HepG2 (cell line): ENCODE results near the gene SEC14L5. TPM values are rescaled to one million over a fixed set of nuclear protein-coding genes. Genes with fewer than 3 reads are reported as not detected.
A peak's percentile ranks its signal among the peaks of the same experiment; 100 is the strongest.

Experiments used
- AHR ChIP-seq: IDR thresholded peaks from 2 replicates; pipeline ENCODE4 v1.6.1; 2018; ENCODE audit warnings: missing genetic modification reagents, missing compliant biosample characterization
- FOSL1 ChIP-seq: sonication (generic); formaldehyde crosslinking; IDR thresholded peaks from 2 replicates; pipeline ENCODE4 v1.9.0; 2021; ENCODE audit warnings: missing genetic modification reagents, borderline replicate concordance
- HDAC1 ChIP-seq: sonication (generic); formaldehyde crosslinking; IDR thresholded peaks from 2 replicates; pipeline ENCODE4 v1.5.1; 2020; ENCODE audit warnings: mild to moderate bottlenecking, missing genetic modification reagents
- HNF4G ChIP-seq, 2 experiments: sonication (generic) in 1 of 2; formaldehyde crosslinking in 1 of 2; IDR thresholded peaks; 2 replicates each; pipeline versions ENCODE4 v1.4.0 to v1.6.1; 2011 to 2020; ENCODE audit warnings: borderline replicate concordance in 2 of 2, low read depth in 2 of 2, mild to moderate bottlenecking in 2 of 2, low read length in 1 of 2, missing genetic modification reagents in 1 of 2, moderate library complexity in 1 of 2
- NR2F1 ChIP-seq, 2 experiments: fragments of 450-650 bp in 1 of 2; formaldehyde crosslinking in 1 of 2; IDR thresholded peaks; 2 replicates each; pipeline versions ENCODE4 v1.5.0 to v1.6.1; 2016 to 2020; ENCODE audit warnings: mild to moderate bottlenecking in 1 of 2, missing compliant biosample characterization in 1 of 2, missing genetic modification reagents in 1 of 2, moderate library complexity in 1 of 2
- RBFOX2 ChIP-seq: fragments of 200-400 bp; formaldehyde crosslinking; IDR thresholded peaks from 2 replicates; pipeline ENCODE4 v1.6.1; 2017; ENCODE audit warnings: low read depth, mild to moderate bottlenecking, low read length
- RXRA ChIP-seq: sonication (generic); formaldehyde crosslinking; IDR thresholded peaks from 2 replicates; pipeline ENCODE4 v1.5.1; 2020; ENCODE audit warnings: missing genetic modification reagents
- SIN3B ChIP-seq: fragments of 150-350 bp; IDR thresholded peaks from 2 replicates; pipeline ENCODE4 v1.6.1; 2014; ENCODE audit warnings: low read length
- SP5 ChIP-seq: IDR thresholded peaks from 2 replicates; pipeline ENCODE4 v1.6.1; 2016; ENCODE audit warnings: low read depth, borderline replicate concordance
- ZKSCAN8 ChIP-seq: IDR thresholded peaks from 2 replicates; pipeline ENCODE4 v1.6.1; 2016; ENCODE audit warnings: borderline replicate concordance, missing genetic modification reagents, missing compliant biosample characterization
- ZNF337 ChIP-seq: sonication (generic); formaldehyde crosslinking; IDR thresholded peaks from 2 replicates; pipeline ENCODE4 v1.5.1; 2020; ENCODE audit warnings: missing genetic modification reagents, low read depth, mild to moderate bottlenecking, borderline replicate concordance
- ZNF350 ChIP-seq: sonication (generic); formaldehyde crosslinking; IDR thresholded peaks from 2 replicates; pipeline ENCODE4 v1.4.0; 2020; ENCODE audit warnings: mild to moderate bottlenecking, low read depth, missing genetic modification reagents, borderline replicate concordance
- ZNF367 ChIP-seq: sonication (generic); formaldehyde crosslinking; IDR thresholded peaks from 2 replicates; pipeline ENCODE4 v1.4.0; 2020; ENCODE audit warnings: missing genetic modification reagents, borderline replicate concordance
- ZNF451 ChIP-seq: sonication (generic); formaldehyde crosslinking; IDR thresholded peaks from 2 replicates; pipeline ENCODE4 v1.5.0; 2020; ENCODE audit warnings: mild to moderate bottlenecking, missing genetic modification reagents
- ZNF644 ChIP-seq: IDR thresholded peaks from 2 replicates; pipeline ENCODE4 v1.6.1; 2016; ENCODE audit warnings: low read depth
- ZSCAN25 ChIP-seq: sonication (generic); formaldehyde crosslinking; IDR thresholded peaks from 2 replicates; pipeline ENCODE4 v1.8.0; 2022; ENCODE audit warnings: mild to moderate bottlenecking, missing genetic modification reagents
- polyA plus RNA-seq, 8 experiments: library from polyadenylated mRNA; depleted of rRNA in 3 of 8; stranded (reverse) in 7 of 8; unstranded in 1 of 8; fragments of >200 nt; fragmentation: Illumina TruSeq in 4 of 8; extraction: Trizol in 4 of 8; gene quantifications; 2 replicates each; pipeline versions ENCODE4 v1.2.1 to v1.2.3, GENCODE V29; 2011 to 2016; ENCODE audit warnings: low read depth in 4 of 8, missing spikeins in 1 of 8, mixed read lengths in 1 of 8; ENCODE audit not compliant: insufficient read depth in 1 of 8
- total RNA-seq, 5 experiments: library from RNA; depleted of rRNA; stranded (reverse); fragments of >200 nt; fragmentation: Illumina TruSeq; extraction: Trizol; gene quantifications; 2 replicates each; pipeline ENCODE4 v1.2.3, GENCODE V29; 2016; ENCODE audit warnings: low read depth in 1 of 5
- TF ChIP-seq, protein P1 (sequence below): sonication (generic); formaldehyde crosslinking; IDR thresholded peaks from 2 replicates; pipeline ENCODE4 v1.4.0; 2020; ENCODE audit warnings: missing genetic modification reagents
- TF ChIP-seq, protein P2 (sequence below): sonication (generic); formaldehyde crosslinking; IDR thresholded peaks from 2 replicates; pipeline ENCODE4 v1.8.0; 2022; ENCODE audit warnings: missing genetic modification reagents, mild to moderate bottlenecking, borderline replicate concordance

Gene SEC14L5
- total and polyA plus RNA-seq, 2 of the 13 experiments (the other 11 are each of a cell fraction or from before 2014, with no cell fraction given), result 0.40 to 0.42 TPM

DNA sequence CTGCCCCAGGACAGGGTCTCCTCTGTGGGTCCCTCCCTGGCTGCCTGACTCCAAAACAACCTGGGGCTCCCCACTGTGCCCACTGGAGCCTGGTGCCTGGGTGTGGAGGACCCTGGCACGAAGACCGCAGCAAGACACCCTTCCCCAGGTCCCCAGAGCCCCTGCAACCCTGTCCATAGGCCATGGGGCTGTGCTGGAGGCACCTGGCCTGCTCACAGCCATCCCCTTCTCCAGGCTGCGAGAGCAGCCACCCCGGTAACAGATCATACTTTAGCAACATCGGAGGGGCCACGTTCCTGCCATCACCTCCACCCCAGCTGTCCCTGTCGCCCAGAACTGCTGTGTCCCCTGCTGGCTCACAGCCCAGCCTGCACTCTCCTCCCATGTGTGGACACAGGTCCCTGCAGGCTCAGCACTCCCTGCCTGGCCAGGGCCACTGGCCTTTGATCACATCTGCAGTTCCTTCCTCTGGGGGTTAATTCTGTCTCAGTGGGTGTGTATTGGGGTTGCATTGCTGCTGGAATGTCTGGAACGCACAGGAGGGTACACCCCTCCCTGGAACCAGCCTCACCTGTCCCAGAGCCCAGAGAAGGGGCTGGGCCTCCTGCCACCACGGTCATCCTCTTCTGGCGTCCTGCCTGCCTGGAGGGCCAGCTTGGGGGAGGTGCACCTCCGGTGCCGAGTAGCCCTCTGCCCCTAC lies 33.4 kb upstream of the SEC14L5 start (continued):
- peak; percentile 68; the same call in 1 of the 2 replicates for TF ChIP-seq RXRA (CRISPR knock-in tag)
- TF ChIP-seq FOSL1, result no peak
- TF ChIP-seq ZNF350 (CRISPR knock-in tag), result peak; percentile 49; the same call in 1 of the 2 replicates
- TF ChIP-seq, protein P1, sequence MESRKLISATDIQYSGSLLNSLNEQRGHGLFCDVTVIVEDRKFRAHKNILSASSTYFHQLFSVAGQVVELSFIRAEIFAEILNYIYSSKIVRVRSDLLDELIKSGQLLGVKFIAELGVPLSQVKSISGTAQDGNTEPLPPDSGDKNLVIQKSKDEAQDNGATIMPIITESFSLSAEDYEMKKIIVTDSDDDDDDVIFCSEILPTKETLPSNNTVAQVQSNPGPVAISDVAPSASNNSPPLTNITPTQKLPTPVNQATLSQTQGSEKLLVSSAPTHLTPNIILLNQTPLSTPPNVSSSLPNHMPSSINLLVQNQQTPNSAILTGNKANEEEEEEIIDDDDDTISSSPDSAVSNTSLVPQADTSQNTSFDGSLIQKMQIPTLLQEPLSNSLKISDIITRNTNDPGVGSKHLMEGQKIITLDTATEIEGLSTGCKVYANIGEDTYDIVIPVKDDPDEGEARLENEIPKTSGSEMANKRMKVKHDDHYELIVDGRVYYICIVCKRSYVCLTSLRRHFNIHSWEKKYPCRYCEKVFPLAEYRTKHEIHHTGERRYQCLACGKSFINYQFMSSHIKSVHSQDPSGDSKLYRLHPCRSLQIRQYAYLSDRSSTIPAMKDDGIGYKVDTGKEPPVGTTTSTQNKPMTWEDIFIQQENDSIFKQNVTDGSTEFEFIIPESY (CRISPR knock-in tag), result peak; percentile 15; the same call in 1 of the 2 replicates
- TF ChIP-seq ZNF451, result peak; percentile 50; the same call in 1 of the 2 replicates
- peak; percentile 43; the same call in 1 of the 2 replicates for TF ChIP-seq SIN3B
- peak in 1 of 2 experiments; percentile 42; a peak in 1 of 4 replicates for TF ChIP-seq NR2F1 (CRISPR knock-in tag; IDR thresholded peaks at IDR 0.05)
- no peak; the same call in 1 of the 2 replicates for TF ChIP-seq HNF4G (IDR thresholded peaks at IDR 0.05; ENCODE audit: borderline replicate concordance, low read depth, low read length)
- TF ChIP-seq HNF4G (CRISPR knock-in tag; IDR thresholded peaks at IDR 0.05; ENCODE audit: borderline replicate concordance, low read depth), result peak; percentile 65; the same call in 1 of the 2 replicates
- TF ChIP-seq ZNF644 (CRISPR knock-in tag), result no peak
- no peak for TF ChIP-seq RBFOX2
- TF ChIP-seq ZNF367 (CRISPR knock-in tag), result no peak
- TF ChIP-seq AHR (CRISPR knock-in tag), result 0 out of 2 replicates have a peak, but pooled peaks have one; percentile 79
- 0 out of 2 replicates have a peak, but pooled peaks have one; percentile 38 for TF ChIP-seq ZKSCAN8 (CRISPR knock-in tag)
- 0 out of 2 replicates have a peak, but pooled peaks have one; percentile 57 for TF ChIP-seq ZNF337
- peak; percentile 62; the same call in 1 of the 2 replicates for TF ChIP-seq SP5 (CRISPR knock-in tag)
- TF ChIP-seq HDAC1 (CRISPR knock-in tag), result peak; percentile 81
- peak; percentile 88; the same call in 1 of the 2 replicates for TF ChIP-seq ZSCAN25
- TF ChIP-seq, protein P2, sequence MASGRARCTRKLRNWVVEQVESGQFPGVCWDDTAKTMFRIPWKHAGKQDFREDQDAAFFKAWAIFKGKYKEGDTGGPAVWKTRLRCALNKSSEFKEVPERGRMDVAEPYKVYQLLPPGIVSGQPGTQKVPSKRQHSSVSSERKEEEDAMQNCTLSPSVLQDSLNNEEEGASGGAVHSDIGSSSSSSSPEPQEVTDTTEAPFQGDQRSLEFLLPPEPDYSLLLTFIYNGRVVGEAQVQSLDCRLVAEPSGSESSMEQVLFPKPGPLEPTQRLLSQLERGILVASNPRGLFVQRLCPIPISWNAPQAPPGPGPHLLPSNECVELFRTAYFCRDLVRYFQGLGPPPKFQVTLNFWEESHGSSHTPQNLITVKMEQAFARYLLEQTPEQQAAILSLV (CRISPR knock-in tag), result no peak
